Endothelial cell of umbilical vein (primary cell): ENCODE measurements around the gene ENKUR. TPM values are rescaled to one million over a fixed set of nuclear protein-coding genes. Genes with fewer than 3 reads are reported as not detected.

Experiments
- BruUV-seq: library from RNA; stranded (reverse); fragments of 400-500 nt; replicated peaks from 2 replicates; lab custom pipeline; 2021; lab: Mats Ljungman, UMichigan
- CTCF ChIA-PET: fragments of 300-600, 350-600 bp; sonication (Branson Sonifier 250); formaldehyde crosslinking; loops from one replicate; lab custom pipeline; 2021; ENCODE audit warnings: antibody characterized with exemption, inconsistent platforms; lab: Charles Lee
- POLR2A ChIA-PET: fragments of 300-600, 350-600 bp; sonication (Branson Sonifier 250); formaldehyde crosslinking; loops from one replicate; lab custom pipeline; 2021; ENCODE audit warnings: antibody characterized with exemption, inconsistent platforms; lab: Charles Lee
- DNase-seq: peaks from one replicate; pipeline ENCODE4 v3.0.0-alpha.2; 2011; ENCODE audit warnings: low read depth, low spot score
- FAIRE-seq: peaks from 2 replicates; lab custom pipeline; 2011; peaks lifted over from hg19 to GRCh38; lab: Jason Lieb, UNC
- H2AFZ ChIP-seq: 2 replicates; pipeline ENCODE4 v1.6.0; 2012; ENCODE audit warnings: low read depth, low read length, control low read depth, inconsistent platforms
- H3K27ac ChIP-seq: 2 replicates; pipeline ENCODE4 v1.5.1; 2011; ENCODE audit warnings: low read depth, mild to moderate bottlenecking, control low read depth, low read length, moderate library complexity; ENCODE audit not compliant: insufficient read depth
- H3K27me3 ChIP-seq, 2 experiments: 2 replicates each; pipeline versions ENCODE4 v1.6.0 to v1.6.1; 2011; ENCODE audit warnings: low read length in 2 of 2, mixed read lengths in 1 of 2; ENCODE audit not compliant: control insufficient read depth in 2 of 2, insufficient read depth in 2 of 2
- H3K36me3 ChIP-seq, 2 experiments: 2 replicates in 1 of 2; 3 replicates in 1 of 2; pipeline ENCODE4 v1.5.1; 2011; ENCODE audit warnings: low read length in 2 of 2, mild to moderate bottlenecking in 1 of 2, moderate library complexity in 1 of 2; ENCODE audit not compliant: control insufficient read depth in 2 of 2, insufficient read depth in 2 of 2; ENCODE audit errors: extremely low read depth in 1 of 2
- H3K4me1 ChIP-seq: 3 replicates; pipeline ENCODE4 v1.5.1; 2011; ENCODE audit warnings: mild to moderate bottlenecking, low read length; ENCODE audit not compliant: control insufficient read depth, insufficient read depth; ENCODE audit errors: extremely low read depth
- H3K4me2 ChIP-seq: 2 replicates; pipeline ENCODE4 v1.6.1; 2011; ENCODE audit warnings: low read length, control low read depth, mixed read lengths; ENCODE audit not compliant: insufficient read depth
- H3K4me3 ChIP-seq, 3 experiments: fragments of 200-600 bp in 1 of 3; sonication (generic), shearing (Covaris generic) in 1 of 3; replicated peaks in 1 of 3; 2 replicates each; pipeline ENCODE4 v1.5.1; 2011 to 2016; ENCODE audit warnings: control low read depth in 3 of 3, low read length in 3 of 3, mild to moderate bottlenecking in 2 of 3, inconsistent platforms in 1 of 3, low read depth in 1 of 3, moderate library complexity in 1 of 3; ENCODE audit not compliant: insufficient read depth in 1 of 3
- H3K79me2 ChIP-seq: 2 replicates; pipeline ENCODE4 v1.6.0; 2012; ENCODE audit warnings: low read length, inconsistent platforms; ENCODE audit not compliant: control insufficient read depth, insufficient read depth
- H3K9ac ChIP-seq: replicated peaks from 2 replicates; pipeline ENCODE3; 2011; ENCODE audit warnings: low read length, control low read depth; ENCODE audit not compliant: insufficient read depth; ENCODE audit errors: extremely low read depth
- H3K9me1 ChIP-seq: replicated peaks from 3 replicates; pipeline ENCODE4 v1.6.0; 2011; ENCODE audit warnings: mild to moderate bottlenecking, low read length; ENCODE audit not compliant: control insufficient read depth, insufficient read depth; ENCODE audit errors: extremely low read depth
- H3K9me3 ChIP-seq: replicated peaks from 2 replicates; pipeline ENCODE4 v1.5.1; 2012; ENCODE audit warnings: low read length, inconsistent platforms; ENCODE audit not compliant: control insufficient read depth, insufficient read depth
- H4K20me1 ChIP-seq: replicated peaks from 2 replicates; pipeline ENCODE3; 2011; ENCODE audit warnings: mild to moderate bottlenecking, low read length; ENCODE audit not compliant: control insufficient read depth, insufficient read depth; ENCODE audit errors: extremely low read depth
- CTCF ChIP-seq, 2 donors: IDR thresholded peaks; 1 replicate in 1 of 2; 2 replicates in 1 of 2; pipeline ENCODE4 v1.5.1; 2011; ENCODE audit warnings: low read length in 2 of 2, mild to moderate bottlenecking in 2 of 2, moderate library complexity in 2 of 2, control low read depth in 1 of 2, inconsistent platforms in 1 of 2, low read depth in 1 of 2; ENCODE audit not compliant: insufficient read depth in 1 of 2; ENCODE audit errors: extremely low read depth in 1 of 2
- GATA2 ChIP-seq: IDR thresholded peaks from 2 replicates; pipeline ENCODE4 v1.7.0; 2011; ENCODE audit warnings: low read depth, mild to moderate bottlenecking, moderate library complexity, mixed read lengths, low read length; ENCODE audit not compliant: insufficient read length, insufficient read depth
- JUN ChIP-seq: IDR thresholded peaks from 2 replicates; pipeline ENCODE4 v1.6.1; 2011; ENCODE audit warnings: borderline replicate concordance, low read depth; ENCODE audit not compliant: insufficient read length, insufficient read depth
- dilution Hi-C: fragments of 300-500 bp; cut with MboI; formaldehyde crosslinking; loops from one replicate; pipeline ENCODE4 v1.15.0; 2019; ENCODE audit warnings: low sequenced_read_pairs; ENCODE audit not compliant: extremely low pct_ligation_motif_present
- intact Hi-C: fragments of 100-400 bp; cut with micrococcal nuclease; formaldehyde crosslinking; loops from one replicate; pipeline ENCODE4 v1.10.0; 2022
- polyA plus RNA-seq, 4 experiments: library from polyadenylated mRNA; depleted of rRNA in 3 of 4; stranded (reverse) in 3 of 4; unstranded in 1 of 4; fragments of >200 nt; gene quantifications; 2 replicates each; pipeline versions ENCODE4 v1.2.1 to v1.2.3, GENCODE V29; 2011 to 2012; ENCODE audit warnings: missing spikeins in 1 of 4
- total RNA-seq: library from RNA; stranded (reverse); gene quantifications from 2 replicates; pipeline ENCODE4 v1.2.3, GENCODE V29; 2021
- TF ChIP-seq, protein P1 (sequence below): IDR thresholded peaks from 2 replicates; pipeline ENCODE4 v1.6.1; 2011; ENCODE audit not compliant: insufficient read depth, insufficient read length

ENKUR gene
- total and polyA plus RNA-seq, 2 donors (not counting 3 experiments of a cell fraction or from before 2014, with no cell fraction given): 0.07 to 0.35 TPM

- H2AFZ ChIP-seq: no peak overlapping the region
- no peaks in the 10 kb centered on the region for H3K36me3 ChIP-seq
- POLR2A ChIA-PET: no interaction called here
- H4K20me1 ChIP-seq: no peaks in the 10 kb centered on the region
- H3K9ac ChIP-seq: no peak overlapping the region
- no TSS peak for BruUV-seq
- CTCF ChIA-PET: interaction anchor here (0.6 to 3.5 kb wide), 20 partner anchors 9 to 385 kb away, joined by 3 to 46 read pairs (median 4); partner anchors contain the start of gene ARHGAP21
- H3K4me1 ChIP-seq: peaks cover 5% of the 10 kb centered on the region
- H3K27ac ChIP-seq: no peak overlapping the region
- H3K4me2 ChIP-seq: no peak overlapping the region
- no peaks in the 10 kb centered on the region for H3K27me3 ChIP-seq
- peak; percentile 16 for DNase-seq
- no peak overlapping the region for H3K4me3 ChIP-seq
- no peaks in the 10 kb centered on the region for H3K9me3 ChIP-seq
- TF ChIP-seq, protein P1, sequence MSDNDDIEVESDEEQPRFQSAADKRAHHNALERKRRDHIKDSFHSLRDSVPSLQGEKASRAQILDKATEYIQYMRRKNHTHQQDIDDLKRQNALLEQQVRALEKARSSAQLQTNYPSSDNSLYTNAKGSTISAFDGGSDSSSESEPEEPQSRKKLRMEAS: no peak
- TF ChIP-seq CTCF (IDR thresholded peaks at IDR 0.05; ENCODE audit: extremely low read depth in 1 of 2, insufficient read depth in 1 of 2, low read depth in 1 of 2, low read length in 2 of 2) (no peak), GATA2 (no peak), JUN (no peak)
- peak; percentile 57 for FAIRE-seq
- no peaks in the 10 kb centered on the region for H3K9me1 ChIP-seq
- dilution Hi-C loops (no loop called here), intact Hi-C loops (loop anchor here (1.0 kb wide), 4 partner anchors 91 to 373 kb away; no protein-coding TSS in a partner anchor)
- H3K79me2 ChIP-seq: no peaks in the 10 kb centered on the region
Observed at GRCh38 chr10:24989867-24990266, 26.1 kb downstream of the ENKUR start.
